ENCODE data around the gene CARMIL3. TPM values are rescaled to one million over a fixed set of nuclear protein-coding genes. Genes with fewer than 3 reads are reported as not detected.

Gene CARMIL3
- total RNA-seq, 1 experiment from 2014 or later: 0.71 TPM

DNA sequence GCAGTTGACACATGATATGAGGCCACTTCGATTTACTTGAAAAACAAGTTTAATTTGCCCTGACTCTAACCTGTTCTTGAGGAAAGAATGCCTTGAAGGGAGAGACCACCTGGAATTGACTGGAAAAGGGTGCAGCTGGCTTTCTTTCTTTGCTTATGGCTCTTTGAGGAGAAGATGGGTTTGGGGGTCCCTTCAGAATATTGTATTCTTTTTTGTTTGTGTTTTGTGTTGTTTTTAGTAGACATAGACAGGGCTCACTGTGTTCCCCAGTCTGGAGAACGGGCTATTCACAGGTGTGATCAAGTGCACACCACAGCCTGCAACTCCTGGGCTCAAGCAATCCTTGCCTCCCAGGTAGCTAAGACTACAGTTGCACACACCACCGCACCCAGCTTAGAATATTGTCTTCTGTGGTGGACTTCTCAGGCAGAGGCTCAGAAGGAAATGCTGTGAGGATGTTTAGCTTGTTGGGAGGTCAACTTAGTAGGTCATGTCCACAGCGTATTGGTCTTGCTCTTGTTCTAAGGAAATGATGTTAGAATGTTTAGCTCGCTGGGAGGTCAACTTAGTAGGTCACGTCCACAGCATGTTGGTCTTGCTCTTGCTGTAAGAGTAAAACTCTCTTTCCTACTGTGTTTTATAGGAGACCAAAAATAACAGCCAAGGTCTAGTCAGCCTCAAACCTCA, 64.5 kb downstream of the CARMIL3 start:
- Histone ChIP-seq H3K4me1 (ENCODE audit: control insufficient read depth in 1 of 2, insufficient read depth in 2 of 2, low read length in 2 of 2) (peaks cover 6 to 16% of the 10 kb centered on the region in 2 experiments; a peak in 3 of 4 replicates), H4K20me1 (ENCODE audit: insufficient read depth) (no peaks in the 10 kb centered on the region), H2AFZ (ENCODE audit: low read depth, low read length, poor library complexity, severe bottlenecking) (no peak overlapping the region), H3K9ac (ENCODE audit: low read length) (peak overlapping the region; percentile 84), H3K9me2 (ENCODE audit: insufficient read depth) (no peaks in the 10 kb centered on the region), H3K36me3 (ENCODE audit: control insufficient read depth in 1 of 2, insufficient read depth in 2 of 2, low read length in 2 of 2) (peaks cover 12 to 19% of the 10 kb centered on the region in 2 experiments), H3K79me2 (ENCODE audit: insufficient read depth, low read length) (peaks cover 14% of the 10 kb centered on the region; the same call in 1 of the 2 replicates), H3K4me3 (replicated peaks in 1 of 2; ENCODE audit: low read depth in 1 of 2, low read length in 2 of 2) (peak overlapping the region; percentile 86 to 92), H3K27ac (ENCODE audit: low read depth, low read length) (no peak overlapping the region), H3K9me3 (ENCODE audit: control insufficient read depth in 1 of 2, insufficient read depth in 1 of 2, low read depth in 1 of 2, low read length in 2 of 2) (no peaks in the 10 kb centered on the region), H3K27me3 (ENCODE audit: insufficient read depth, low read length) (no peaks in the 10 kb centered on the region), H3K4me2 (ENCODE audit: low read length) (peak overlapping the region; percentile 95)
- CTCF ChIA-PET: interaction anchor here (2.7 kb wide), 1 partner anchor 25 kb away, joined by 11 read pairs; the partner anchor contains the start of gene EMC9
- RAD21 ChIA-PET (ENCODE audit: low non-redundant PET in 1 of 2, low total read pairs in 2 of 2, uncharacterized antibody in 2 of 2, unreplicated experiment in 2 of 2): interaction anchor here in 1 of 2 experiments (0.7 kb wide), 1 partner anchor 22 kb away, joined by 4 read pairs; no protein-coding TSS in a partner anchor
- ATAC-seq: no peak
- TF ChIP-seq ZFX (IDR thresholded peaks at IDR 0.05) (no peak), ELF1 (IDR thresholded peaks at IDR 0.05; ENCODE audit: borderline replicate concordance, low read depth) (no peak), ZNF274 (IDR thresholded peaks at IDR 0.05; ENCODE audit: low read depth, low read length) (no peak), YY1 (IDR thresholded peaks at IDR 0.05; ENCODE audit: extremely low read depth, insufficient replicate concordance, low read depth, low read length) (no peak), EGR1 (IDR thresholded peaks at IDR 0.05; ENCODE audit: low read depth) (no peak), CEBPB (IDR thresholded peaks at IDR 0.05; ENCODE audit: low read depth) (no peak), JUND (IDR thresholded peaks at IDR 0.05) (no peak), POLR2A (IDR thresholded peaks at IDR 0.05; ENCODE audit: borderline replicate concordance, extremely low read depth, insufficient read depth, insufficient read length) (no peak), SP1 (IDR thresholded peaks at IDR 0.05; ENCODE audit: low read depth) (no peak), EZH2 (IDR thresholded peaks at IDR 0.05) (no peak)
- TF ChIP-seq, protein P1, sequence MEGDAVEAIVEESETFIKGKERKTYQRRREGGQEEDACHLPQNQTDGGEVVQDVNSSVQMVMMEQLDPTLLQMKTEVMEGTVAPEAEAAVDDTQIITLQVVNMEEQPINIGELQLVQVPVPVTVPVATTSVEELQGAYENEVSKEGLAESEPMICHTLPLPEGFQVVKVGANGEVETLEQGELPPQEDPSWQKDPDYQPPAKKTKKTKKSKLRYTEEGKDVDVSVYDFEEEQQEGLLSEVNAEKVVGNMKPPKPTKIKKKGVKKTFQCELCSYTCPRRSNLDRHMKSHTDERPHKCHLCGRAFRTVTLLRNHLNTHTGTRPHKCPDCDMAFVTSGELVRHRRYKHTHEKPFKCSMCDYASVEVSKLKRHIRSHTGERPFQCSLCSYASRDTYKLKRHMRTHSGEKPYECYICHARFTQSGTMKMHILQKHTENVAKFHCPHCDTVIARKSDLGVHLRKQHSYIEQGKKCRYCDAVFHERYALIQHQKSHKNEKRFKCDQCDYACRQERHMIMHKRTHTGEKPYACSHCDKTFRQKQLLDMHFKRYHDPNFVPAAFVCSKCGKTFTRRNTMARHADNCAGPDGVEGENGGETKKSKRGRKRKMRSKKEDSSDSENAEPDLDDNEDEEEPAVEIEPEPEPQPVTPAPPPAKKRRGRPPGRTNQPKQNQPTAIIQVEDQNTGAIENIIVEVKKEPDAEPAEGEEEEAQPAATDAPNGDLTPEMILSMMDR (IDR thresholded peaks at IDR 0.05 in 2 of 3, conservative IDR thresholded peaks at IDR 0.05 in 1 of 3; ENCODE audit: borderline replicate concordance in 1 of 3, insufficient read depth in 1 of 3, low read depth in 2 of 3, low read length in 2 of 3): no peak
- TF ChIP-seq, protein P2, sequence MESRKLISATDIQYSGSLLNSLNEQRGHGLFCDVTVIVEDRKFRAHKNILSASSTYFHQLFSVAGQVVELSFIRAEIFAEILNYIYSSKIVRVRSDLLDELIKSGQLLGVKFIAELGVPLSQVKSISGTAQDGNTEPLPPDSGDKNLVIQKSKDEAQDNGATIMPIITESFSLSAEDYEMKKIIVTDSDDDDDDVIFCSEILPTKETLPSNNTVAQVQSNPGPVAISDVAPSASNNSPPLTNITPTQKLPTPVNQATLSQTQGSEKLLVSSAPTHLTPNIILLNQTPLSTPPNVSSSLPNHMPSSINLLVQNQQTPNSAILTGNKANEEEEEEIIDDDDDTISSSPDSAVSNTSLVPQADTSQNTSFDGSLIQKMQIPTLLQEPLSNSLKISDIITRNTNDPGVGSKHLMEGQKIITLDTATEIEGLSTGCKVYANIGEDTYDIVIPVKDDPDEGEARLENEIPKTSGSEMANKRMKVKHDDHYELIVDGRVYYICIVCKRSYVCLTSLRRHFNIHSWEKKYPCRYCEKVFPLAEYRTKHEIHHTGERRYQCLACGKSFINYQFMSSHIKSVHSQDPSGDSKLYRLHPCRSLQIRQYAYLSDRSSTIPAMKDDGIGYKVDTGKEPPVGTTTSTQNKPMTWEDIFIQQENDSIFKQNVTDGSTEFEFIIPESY (IDR thresholded peaks at IDR 0.05; ENCODE audit: extremely low read depth, insufficient replicate concordance, low read length): no peak
- no TSS peak for BruUV-seq (replicated peaks)
- intact Hi-C loops (cut with micrococcal nuclease): no loop called here
- POLR2A ChIA-PET: interaction anchor here (1.9 kb wide), 1 partner anchor 8 kb away, joined by 6 read pairs; no protein-coding TSS in a partner anchor
- DNase-seq (ENCODE audit: low read depth, low spot score): no peak

Measured in HCT116 (cell line).